Stimulated activated naive CD4-positive, alpha-beta T cell treated with Interleukin-2 at 50 U/mL for 16 hours (primary cell): ENCODE results near the gene PDSS2.

Experiments
- DNase-seq: peaks from one replicate; lab custom pipeline; 2025; lab: John Stamatoyannopoulos, UW

Gene PDSS2

GRCh38 chr6:107267634-107268033 is 191.7 kb downstream of the PDSS2 start:
- no peak for DNase-seq

GRCh38 chr6:107267006-107267405 is 192.4 kb downstream of the PDSS2 start:
- DNase-seq, result no peak

- DNase-seq, result no peak
Observed at GRCh38 chr6:107266563-107266962, 192.8 kb downstream of the PDSS2 start.

- no peak for DNase-seq
Observed at GRCh38 chr6:107264357-107264840, 195.0 kb downstream of the PDSS2 start.

- no peak for DNase-seq
Observed at GRCh38 chr6:107259951-107260350, 199.4 kb downstream of the PDSS2 start.

GRCh38 chr6:107248147-107248546 is 211.2 kb downstream of the PDSS2 start:
- DNase-seq, result no peak

GRCh38 chr6:107246972-107247615 is 212.3 kb downstream of the PDSS2 start:
- no peak for DNase-seq

GRCh38 chr6:107246249-107246971 is 213.0 kb downstream of the PDSS2 start:
- DNase-seq, result no peak

- no peak for DNase-seq
Observed at GRCh38 chr6:107244742-107245480, 214.5 kb downstream of the PDSS2 start.

GRCh38 chr6:107244082-107244741 is 215.2 kb downstream of the PDSS2 start:
- no peak for DNase-seq

- DNase-seq, result no peak
Observed at GRCh38 chr6:107243471-107243870, 215.9 kb downstream of the PDSS2 start.

- DNase-seq, result no peak
Observed at GRCh38 chr6:107237992-107238660, 221.2 kb downstream of the PDSS2 start.

GRCh38 chr6:107235511-107235910 is 223.9 kb downstream of the PDSS2 start:
- no peak for DNase-seq

GRCh38 chr6:107235007-107235406 is 224.4 kb downstream of the PDSS2 start:
- no peak for DNase-seq

GRCh38 chr6:107231243-107231642 is 228.1 kb downstream of the PDSS2 start:
- no peak for DNase-seq

GRCh38 chr6:107230448-107230847 is 228.9 kb downstream of the PDSS2 start:
- DNase-seq, result no peak

- no peak for DNase-seq
Observed at GRCh38 chr6:107230024-107230423, 229.3 kb downstream of the PDSS2 start.

- no peak for DNase-seq
Observed at GRCh38 chr6:107228754-107229153, 230.6 kb downstream of the PDSS2 start.

- DNase-seq, result no peak
Observed at GRCh38 chr6:107221519-107221918, 237.8 kb downstream of the PDSS2 start.

GRCh38 chr6:107219851-107220250 is 239.5 kb downstream of the PDSS2 start:
- no peak for DNase-seq

- DNase-seq, result no peak
Observed at GRCh38 chr6:107218142-107218541, 241.2 kb downstream of the PDSS2 start.

GRCh38 chr6:107217248-107217647 is 242.1 kb downstream of the PDSS2 start:
- no peak for DNase-seq
